Activated T-helper 2 cell treated with anti-CD3 and anti-CD28 coated beads, Interferon-gamma antibody, Interleukin-2, Interleukin-4, amounts not matched to agents 10 μg/mL and 5 μg/mL and 100 μg/mL, durations not matched to agents 14 hours and 24 hours and 36 hours (primary cell): ENCODE data around the gene KCNK1. TPM values are rescaled to one million over a fixed set of nuclear protein-coding genes. Genes with fewer than 3 reads are reported as not detected.

Source experiments
- DNase-seq: peaks from one replicate; pipeline ENCODE4 v3.0.0; 2021; ENCODE audit warnings: low spot score
- H3K27ac Mint-ChIP-seq: one replicate; pipeline ENCODE4 v1.8.0; 2021; ENCODE audit warnings: mixed read lengths
- H3K27me3 Mint-ChIP-seq: one replicate; pipeline ENCODE4 v1.8.0; 2021; ENCODE audit warnings: low read depth, mixed read lengths
- H3K36me3 Mint-ChIP-seq: one replicate; pipeline ENCODE4 v1.8.0; 2021; ENCODE audit warnings: low read depth, mixed read lengths
- H3K4me1 Mint-ChIP-seq: one replicate; pipeline ENCODE4 v1.8.0; 2021; ENCODE audit warnings: low read depth, mixed read lengths
- H3K4me3 Mint-ChIP-seq: one replicate; pipeline ENCODE4 v1.8.0; 2021; ENCODE audit warnings: low read depth, mild to moderate bottlenecking, moderate library complexity, mixed read lengths
- H3K9me3 Mint-ChIP-seq: one replicate; pipeline ENCODE4 v1.8.0; 2021; ENCODE audit warnings: mixed read lengths
- intact Hi-C: fragments of 100-400 bp; cut with micrococcal nuclease; formaldehyde crosslinking; loops from one replicate; pipeline ENCODE4 v1.15.1; 2023
- total RNA-seq: library from RNA; stranded (reverse); gene quantifications from 2 replicates; pipeline ENCODE4 v1.2.3, GENCODE V29; 2022

Gene KCNK1
- total RNA-seq, 1 donor from 2014 or later, result 5.4 TPM

DNA sequence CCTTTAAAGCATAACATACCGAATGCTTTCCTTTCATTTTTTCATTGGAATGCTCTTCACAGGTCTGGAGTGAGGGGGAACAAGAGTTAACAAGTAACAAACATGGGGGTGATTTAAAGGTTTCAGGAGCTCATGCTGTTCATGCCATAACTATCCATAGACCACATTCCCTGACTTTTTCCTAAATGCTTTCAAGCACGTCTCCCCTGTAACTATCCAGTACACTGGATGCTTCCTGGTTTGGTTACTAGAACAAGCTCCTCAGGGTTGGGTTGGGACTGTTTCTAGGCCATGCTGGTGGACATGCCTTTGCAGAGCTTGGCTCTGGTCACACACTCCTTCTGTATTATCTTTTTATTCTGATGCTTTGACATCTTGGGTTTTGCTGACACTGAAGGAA is 38.6 kb downstream of the KCNK1 start:
- DNase-seq, result no peak
- Mint-ChIP-seq H3K27me3 (peaks cover 14% of the 10 kb centered on the region), H3K36me3 (no peaks in the 10 kb centered on the region), H3K4me3 (no peak overlapping the region), H3K27ac (no peak overlapping the region), H3K9me3 (no peaks in the 10 kb centered on the region), H3K4me1 (no peaks in the 10 kb centered on the region)
- intact Hi-C loops, result no loop called here

DNA sequence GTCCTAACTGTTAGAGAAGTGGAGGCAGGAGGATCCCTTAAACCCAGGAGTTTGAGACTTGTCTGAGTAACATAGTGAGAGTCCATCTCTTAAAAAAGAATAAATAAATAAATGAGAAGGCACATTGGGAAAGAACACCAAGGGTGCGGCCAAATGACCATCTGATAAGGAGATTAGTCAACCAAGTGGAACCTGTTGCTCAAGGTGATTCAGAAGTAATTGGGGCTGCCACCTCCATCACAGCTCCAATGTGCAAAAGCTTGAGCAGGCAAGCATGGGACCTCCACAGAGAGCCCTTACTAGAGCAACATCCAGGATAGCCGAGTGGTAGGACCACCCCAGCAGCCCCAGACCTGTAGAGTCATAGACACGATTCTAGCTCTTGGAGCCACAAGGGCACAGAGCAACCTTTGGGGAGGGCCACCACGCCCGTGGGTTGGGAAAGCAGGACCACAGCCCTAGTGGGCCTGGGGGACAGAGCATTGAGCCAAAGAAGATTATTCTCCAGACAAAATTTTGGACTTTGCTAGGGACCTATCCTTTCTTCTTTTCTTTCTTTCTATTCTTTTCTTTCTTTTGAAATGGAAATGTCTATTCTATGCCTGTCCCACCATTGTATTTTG is 40.9 kb downstream of the KCNK1 start:
- Mint-ChIP-seq H3K4me1 (no peaks in the 10 kb centered on the region), H3K9me3 (no peaks in the 10 kb centered on the region), H3K27ac (no peak overlapping the region), H3K27me3 (peaks cover 17% of the 10 kb centered on the region), H3K4me3 (no peak overlapping the region), H3K36me3 (no peaks in the 10 kb centered on the region)
- DNase-seq, result no peak
- intact Hi-C loops, result no loop called here

DNA sequence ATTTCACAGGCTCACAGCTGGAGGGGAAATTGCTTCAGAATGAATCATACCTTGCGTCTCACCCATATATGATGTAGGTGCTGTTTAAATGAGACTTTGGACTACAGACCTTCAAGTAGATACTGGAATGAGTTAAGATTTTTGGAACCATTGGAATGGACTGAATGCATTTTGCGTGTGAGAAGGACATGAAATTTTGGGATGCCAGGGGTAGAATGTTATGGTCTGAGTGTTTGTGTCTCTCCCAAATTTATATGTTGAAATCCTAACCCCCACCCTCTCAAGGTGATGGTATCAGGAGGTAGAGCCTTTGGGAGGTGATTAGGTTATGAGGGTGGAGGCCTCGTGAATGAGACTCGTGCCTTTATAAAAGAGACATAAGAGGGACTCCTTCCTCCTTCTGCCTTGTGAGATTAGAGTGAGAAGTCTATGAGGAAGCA is 41.4 kb downstream of the KCNK1 start:
- intact Hi-C loops, result no loop called here
- Mint-ChIP-seq H3K4me1 (no peaks in the 10 kb centered on the region), H3K9me3 (no peaks in the 10 kb centered on the region), H3K36me3 (no peaks in the 10 kb centered on the region), H3K27ac (no peak overlapping the region), H3K4me3 (no peak overlapping the region), H3K27me3 (peaks cover 15% of the 10 kb centered on the region)
- DNase-seq, result no peak

DNA sequence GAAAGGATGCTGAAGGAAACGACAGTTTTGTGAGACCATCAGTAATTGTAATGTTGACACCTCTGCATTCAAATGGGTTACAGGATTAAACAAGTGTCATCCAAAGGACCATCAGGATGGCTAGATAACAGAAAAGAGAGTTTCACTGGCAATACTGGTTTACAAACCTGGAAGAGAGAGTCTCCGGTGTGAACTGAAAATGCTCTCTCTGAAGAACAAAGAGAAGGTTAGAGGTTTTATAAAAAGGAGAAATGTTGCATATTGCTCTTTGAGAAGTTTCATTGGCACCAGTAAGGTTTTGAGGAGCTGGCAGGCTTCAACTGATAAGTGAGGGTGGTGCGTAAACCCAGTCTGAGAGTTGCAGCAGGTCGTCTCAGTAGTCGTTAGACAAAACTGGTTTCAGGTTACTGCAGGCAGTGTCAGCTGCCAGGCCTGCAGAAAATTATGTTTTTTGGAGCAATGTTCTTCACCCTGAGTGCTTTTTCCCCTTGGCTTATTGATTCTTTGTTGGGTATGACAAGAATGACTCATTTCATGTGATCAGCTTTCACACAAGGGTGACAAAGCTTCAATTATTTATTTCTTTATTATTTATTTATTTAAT is 42.2 kb downstream of the KCNK1 start:
- intact Hi-C loops, result no loop called here
- no peaks in the 10 kb centered on the region for H3K9me3 Mint-ChIP-seq
- H3K36me3 Mint-ChIP-seq, result peaks cover 3% of the 10 kb centered on the region
- no peak overlapping the region for H3K4me3 Mint-ChIP-seq
- no peak for DNase-seq
- H3K27me3 Mint-ChIP-seq, result peaks cover 15% of the 10 kb centered on the region
- H3K27ac Mint-ChIP-seq, result no peak overlapping the region
- peaks cover 3% of the 10 kb centered on the region for H3K4me1 Mint-ChIP-seq

DNA sequence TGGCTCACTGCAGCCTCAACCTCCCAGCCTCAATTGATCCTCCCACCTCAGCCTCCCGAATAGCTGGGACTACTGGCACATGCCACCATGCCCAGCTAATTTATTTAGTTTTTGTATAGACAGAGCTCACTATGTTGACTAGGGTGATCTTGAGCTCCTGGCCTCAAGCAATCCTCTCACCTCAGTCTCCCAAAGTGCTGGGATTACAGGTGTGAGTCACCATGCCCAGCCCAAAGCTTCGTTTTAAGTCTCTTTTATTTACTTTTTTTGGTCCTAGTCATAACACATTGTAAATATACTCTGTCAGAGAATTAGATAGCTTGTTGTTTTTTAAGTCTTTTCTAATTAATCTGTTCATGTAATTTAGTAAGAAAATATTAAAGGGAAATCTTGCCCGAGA is 42.8 kb downstream of the KCNK1 start:
- peaks cover 3% of the 10 kb centered on the region for H3K36me3 Mint-ChIP-seq
- intact Hi-C loops, result no loop called here
- peaks cover 3% of the 10 kb centered on the region for H3K4me1 Mint-ChIP-seq
- H3K4me3 Mint-ChIP-seq, result no peak overlapping the region
- no peaks in the 10 kb centered on the region for H3K9me3 Mint-ChIP-seq
- no peak for DNase-seq
- peaks cover 15% of the 10 kb centered on the region for H3K27me3 Mint-ChIP-seq
- H3K27ac Mint-ChIP-seq, result no peak overlapping the region

DNA sequence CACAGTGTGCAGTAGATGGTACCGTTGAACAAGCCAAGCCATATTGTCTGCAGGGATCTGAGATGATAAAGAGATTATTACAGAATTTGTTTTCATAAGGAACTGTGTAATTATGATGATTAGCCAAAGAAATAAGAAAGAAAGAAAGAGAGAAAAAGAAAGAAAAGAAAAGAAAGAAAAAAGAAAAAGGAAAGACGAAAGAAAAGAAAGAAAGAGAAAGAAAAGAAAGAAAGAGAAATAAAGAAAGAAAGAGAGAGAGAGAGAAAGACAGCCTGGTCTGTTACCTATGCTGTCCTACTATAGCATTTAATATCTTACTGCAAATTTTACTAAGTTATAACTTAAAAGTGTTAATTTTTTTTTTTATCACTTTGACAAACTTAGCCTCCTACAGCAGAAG is 43.6 kb downstream of the KCNK1 start:
- Mint-ChIP-seq H3K27ac (no peak overlapping the region), H3K4me3 (no peak overlapping the region), H3K4me1 (peaks cover 5% of the 10 kb centered on the region), H3K27me3 (peaks cover 15% of the 10 kb centered on the region), H3K36me3 (peaks cover 6% of the 10 kb centered on the region), H3K9me3 (no peaks in the 10 kb centered on the region)
- no peak for DNase-seq
- intact Hi-C loops, result no loop called here

DNA sequence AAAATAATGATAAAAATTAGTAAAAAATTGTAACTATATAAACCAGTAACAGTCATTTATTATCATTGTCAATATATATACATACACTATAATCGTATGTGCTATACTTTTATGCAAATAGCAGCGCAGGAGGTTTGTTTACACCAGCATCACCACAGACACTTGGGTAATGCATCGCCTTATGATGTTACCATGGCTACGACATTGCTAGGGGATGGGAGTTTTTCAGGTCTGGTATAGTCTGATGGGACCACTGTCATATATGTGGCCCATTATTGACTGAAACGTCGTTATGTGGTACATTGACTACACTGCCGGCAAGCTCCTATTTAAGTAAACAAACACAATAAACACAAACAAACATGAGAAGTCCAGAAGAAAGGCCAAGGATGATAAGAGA is 45.6 kb downstream of the KCNK1 start:
- Mint-ChIP-seq H3K36me3 (peaks cover 10% of the 10 kb centered on the region), H3K4me3 (no peak overlapping the region), H3K9me3 (no peaks in the 10 kb centered on the region), H3K27me3 (peaks cover 12% of the 10 kb centered on the region), H3K27ac (no peak overlapping the region), H3K4me1 (peaks cover 5% of the 10 kb centered on the region)
- DNase-seq, result no peak
- intact Hi-C loops, result no loop called here

DNA sequence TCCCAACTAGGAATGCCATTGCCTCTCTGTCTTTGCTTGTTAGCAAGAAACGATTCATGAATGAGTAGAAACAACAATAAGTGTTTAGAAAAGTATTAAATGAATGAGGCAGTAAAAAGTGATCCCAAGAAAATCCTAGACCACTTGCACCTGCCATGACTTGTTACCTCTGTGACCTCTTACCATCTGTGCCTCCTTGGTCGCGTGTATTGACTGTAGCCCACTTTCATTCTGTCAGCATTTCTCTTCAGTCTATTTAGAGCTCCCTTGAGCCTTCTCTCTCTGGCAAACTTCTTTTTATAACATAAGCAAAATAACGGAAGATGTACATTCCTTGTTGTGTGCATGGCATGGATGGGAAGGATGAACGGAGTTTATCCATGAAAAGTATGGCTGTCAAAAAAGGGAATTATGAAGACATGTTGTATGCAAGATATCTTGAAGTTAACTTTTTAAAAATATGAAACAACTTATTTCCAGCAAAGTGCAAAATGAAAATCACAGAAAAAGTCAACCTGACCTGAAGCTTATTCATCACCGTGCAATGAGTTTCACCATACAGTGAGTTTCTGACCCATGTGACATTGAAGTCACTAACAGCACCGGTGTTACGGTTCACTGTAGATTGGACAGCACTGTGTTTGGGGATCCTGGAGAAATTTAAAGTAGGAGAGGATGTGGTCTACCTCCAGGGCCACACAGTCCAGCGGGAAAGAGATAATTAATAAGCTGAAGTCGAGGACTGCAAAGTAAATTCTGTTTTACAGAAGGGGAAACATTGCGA is 47.7 kb downstream of the KCNK1 start:
- peaks cover 5% of the 10 kb centered on the region for H3K4me1 Mint-ChIP-seq
- intact Hi-C loops, result no loop called here
- peaks cover 11% of the 10 kb centered on the region for H3K27me3 Mint-ChIP-seq
- DNase-seq, result no peak
- no peak overlapping the region for H3K27ac Mint-ChIP-seq
- no peaks in the 10 kb centered on the region for H3K9me3 Mint-ChIP-seq
- H3K4me3 Mint-ChIP-seq, result no peak overlapping the region
- peaks cover 16% of the 10 kb centered on the region for H3K36me3 Mint-ChIP-seq

DNA sequence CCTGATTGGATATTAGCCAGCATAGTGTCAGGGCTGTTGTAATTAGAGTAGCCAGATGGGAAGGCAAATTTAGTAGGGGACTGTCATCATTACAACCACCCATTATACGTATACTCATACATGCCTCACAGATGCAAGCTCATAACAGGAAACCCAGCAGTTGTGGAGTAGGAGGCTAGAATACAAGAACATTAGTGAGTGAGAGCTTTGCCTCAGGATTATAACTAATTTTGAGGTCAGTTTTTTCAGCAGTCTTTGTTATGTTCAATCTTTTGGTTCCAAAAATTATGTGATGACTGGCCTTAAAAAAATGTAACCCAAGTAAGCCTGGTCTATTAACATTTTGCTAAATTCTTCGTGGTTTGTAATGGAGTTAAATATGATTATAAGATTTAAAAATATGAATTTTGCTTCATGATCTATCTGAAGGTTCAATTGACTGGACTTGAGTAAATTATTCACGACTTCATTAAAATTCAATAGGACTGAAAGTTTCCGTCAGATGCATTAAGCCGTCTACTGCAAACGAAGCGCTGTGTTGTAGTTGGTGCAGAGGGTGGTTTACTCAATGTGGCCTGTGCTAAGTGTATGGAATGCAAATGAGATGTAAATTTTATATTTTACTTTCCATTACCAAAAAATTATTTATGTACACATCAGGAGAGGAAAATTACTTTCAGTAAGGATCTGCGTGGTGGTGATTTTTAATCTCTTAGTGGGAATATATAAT is 48.8 kb downstream of the KCNK1 start:
- H3K27me3 Mint-ChIP-seq, result peaks cover 3% of the 10 kb centered on the region

DNA sequence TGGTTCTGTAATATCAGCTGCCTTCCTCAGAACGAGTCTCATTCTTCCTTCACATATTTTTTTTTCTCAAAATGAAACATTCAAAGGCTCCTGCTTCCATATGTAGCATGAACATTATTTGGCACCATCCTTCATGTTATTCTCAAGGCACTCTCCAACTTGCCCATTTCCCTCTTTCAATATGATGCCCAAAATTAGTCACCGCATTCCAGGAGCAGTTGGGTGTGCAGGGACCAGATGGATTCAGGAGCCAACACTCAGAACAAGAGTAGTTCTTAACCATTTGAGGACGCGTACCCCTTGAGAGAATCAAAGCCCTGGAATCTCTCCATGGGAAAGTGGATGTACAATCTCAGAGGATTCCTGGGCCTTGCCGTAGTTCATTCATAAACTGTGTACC is 50.3 kb downstream of the KCNK1 start:
- no peak overlapping the region for H3K27ac Mint-ChIP-seq
- no peaks in the 10 kb centered on the region for H3K9me3 Mint-ChIP-seq
- H3K36me3 Mint-ChIP-seq, result peaks cover 24% of the 10 kb centered on the region
- intact Hi-C loops, result no loop called here
- no peaks in the 10 kb centered on the region for H3K27me3 Mint-ChIP-seq
- peaks cover 10% of the 10 kb centered on the region for H3K4me1 Mint-ChIP-seq
- DNase-seq, result no peak
- no peak overlapping the region for H3K4me3 Mint-ChIP-seq

More for the DNA sequence above, 48.8 kb downstream of the KCNK1 start:
- H3K36me3 Mint-ChIP-seq, result peaks cover 18% of the 10 kb centered on the region
- H3K9me3 Mint-ChIP-seq, result no peaks in the 10 kb centered on the region
- H3K4me1 Mint-ChIP-seq, result peaks cover 5% of the 10 kb centered on the region
- intact Hi-C loops, result no loop called here
- H3K27ac Mint-ChIP-seq, result no peak overlapping the region
- H3K4me3 Mint-ChIP-seq, result no peak overlapping the region
- no peak for DNase-seq

DNA sequence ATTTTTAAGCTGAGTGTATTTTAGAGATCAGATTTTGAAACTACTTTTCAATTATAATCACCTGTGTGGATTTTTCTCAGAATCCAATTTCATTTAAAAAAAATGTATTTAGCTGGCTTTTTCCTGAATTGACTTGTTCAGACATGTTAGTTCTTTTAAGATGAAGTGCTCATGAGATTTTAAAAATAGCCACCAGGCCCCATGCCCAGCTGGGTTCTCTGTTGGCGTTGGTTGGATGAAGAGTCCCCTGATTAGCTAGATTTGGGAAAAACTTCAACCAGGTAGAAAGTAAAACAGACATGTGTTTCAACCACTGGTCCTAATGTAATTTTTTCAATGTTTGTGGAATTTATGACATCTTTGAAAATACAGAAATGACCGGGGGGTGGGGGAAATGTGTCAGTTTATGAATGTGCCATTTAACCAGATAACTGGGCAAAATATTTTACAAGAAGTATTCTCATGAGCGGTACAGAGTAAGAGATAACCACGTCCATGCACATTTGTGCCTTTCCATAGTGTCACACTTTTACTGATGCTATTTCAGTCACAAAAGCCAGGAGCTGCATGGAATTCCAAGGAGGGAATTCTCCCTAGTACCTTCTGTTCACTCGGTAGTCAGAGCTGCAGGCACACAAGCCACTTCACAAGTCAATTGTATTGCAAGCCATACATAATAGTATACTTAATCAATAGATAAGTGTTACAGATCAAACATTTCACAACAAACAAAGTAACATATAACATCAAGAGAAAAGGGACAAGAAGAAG is 51.1 kb downstream of the KCNK1 start:
- peaks cover 24% of the 10 kb centered on the region for H3K36me3 Mint-ChIP-seq
- intact Hi-C loops, result loop anchor here (5.0 kb wide), 2 partner anchors 38 to 68 kb away; no protein-coding TSS in a partner anchor

DNA sequence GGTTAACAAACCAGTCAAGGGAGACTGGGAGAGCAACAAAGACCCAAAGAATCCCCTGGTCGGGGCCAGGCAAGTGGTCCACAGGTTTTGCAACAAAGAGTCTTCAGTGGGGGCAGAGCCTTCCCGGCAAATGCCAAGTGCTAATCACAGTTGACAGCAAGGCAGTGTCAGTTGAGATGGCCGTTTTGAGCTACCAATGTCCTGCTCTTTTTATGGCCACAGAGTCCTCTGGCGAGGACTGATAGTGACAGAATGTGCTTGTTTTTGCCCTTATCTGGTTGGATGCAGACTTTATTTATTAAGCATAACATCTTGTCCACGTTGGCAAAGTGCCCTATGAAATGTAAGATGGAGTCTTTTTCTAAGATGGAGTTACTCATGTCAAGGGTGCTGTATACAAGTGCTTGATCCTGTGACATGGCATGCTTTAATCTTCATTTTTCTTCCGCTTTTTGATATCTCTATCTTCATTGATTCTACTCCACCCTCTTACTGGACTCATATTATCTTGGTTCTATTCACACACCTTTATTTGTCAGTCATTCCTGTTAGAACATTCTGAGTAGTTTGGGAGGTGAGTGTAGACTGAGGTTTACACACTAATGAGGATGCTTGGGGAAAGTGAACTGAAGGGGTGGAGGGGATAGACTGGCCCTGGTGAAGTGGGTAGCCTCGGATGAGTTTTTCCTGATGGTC is 51.8 kb downstream of the KCNK1 start:
- H3K4me1 Mint-ChIP-seq, result peaks cover 7% of the 10 kb centered on the region
- no peak for DNase-seq
- peaks cover 24% of the 10 kb centered on the region for H3K36me3 Mint-ChIP-seq
- intact Hi-C loops, result loop anchor here (5.0 kb wide), 2 partner anchors 38 to 68 kb away; no protein-coding TSS in a partner anchor
- H3K27ac Mint-ChIP-seq, result no peak overlapping the region
- no peak overlapping the region for H3K4me3 Mint-ChIP-seq
- H3K9me3 Mint-ChIP-seq, result no peaks in the 10 kb centered on the region
- no peaks in the 10 kb centered on the region for H3K27me3 Mint-ChIP-seq

More for the DNA sequence above, 51.1 kb downstream of the KCNK1 start:
- Mint-ChIP-seq H3K9me3 (no peaks in the 10 kb centered on the region), H3K4me3 (no peak overlapping the region), H3K27ac (no peak overlapping the region), H3K4me1 (peaks cover 10% of the 10 kb centered on the region), H3K27me3 (no peaks in the 10 kb centered on the region)
- DNase-seq, result no peak
